Limb (tissue), 2 donors: ENCODE data around the gene NAA80.

Experiments
- DNase-seq, 2 donors: peaks; one replicate each; pipeline ENCODE4 v3.0.0-alpha.2; 2016; ENCODE audit errors: extremely low spot score in 2 of 2

Gene NAA80

GRCh38 chr3:50330330-50330729 is 31.1 kb upstream of the NAA80 start:
- DNase-seq, result no peak

- peak; percentile 95 to 96 for DNase-seq
Observed at GRCh38 chr3:50327943-50328691, 28.9 kb upstream of the NAA80 start, which contains the start of gene TUSC2. Gene TUSC2 (minus strand): TSS chr3:50328223. CDS start chr3:50328099, 124 bp downstream.

- DNase-seq, result no peak
Observed at GRCh38 chr3:50327129-50327528, 27.9 kb upstream of the NAA80 start.

GRCh38 chr3:50326182-50326541 is 27.0 kb upstream of the NAA80 start:
- no peak for DNase-seq

- DNase-seq, result no peak
Observed at GRCh38 chr3:50325497-50326181, 26.4 kb upstream of the NAA80 start.

GRCh38 chr3:50325113-50325480 is 25.9 kb upstream of the NAA80 start:
- no peak for DNase-seq

GRCh38 chr3:50324351-50325112 is 25.3 kb upstream of the NAA80 start:
- peak in 1 of 2 donors; percentile 81 for DNase-seq

GRCh38 chr3:50323614-50324199 is 24.5 kb upstream of the NAA80 start:
- DNase-seq, result no peak

- no peak for DNase-seq
Observed at GRCh38 chr3:50323092-50323600, 23.9 kb upstream of the NAA80 start.

- DNase-seq, result no peak
Observed at GRCh38 chr3:50322386-50323091, 23.3 kb upstream of the NAA80 start, which contains the start of gene HYAL2. Gene HYAL2 (minus strand): TSS chr3:50322745. CDS start chr3:50320489, 2,256 bp downstream.

- no peak for DNase-seq
Observed at GRCh38 chr3:50322115-50322385, 22.8 kb upstream of the NAA80 start.

- peak; percentile 92 to 94 for DNase-seq
Observed at GRCh38 chr3:50321336-50322114, 22.3 kb upstream of the NAA80 start.

GRCh38 chr3:50320853-50321335 is 21.7 kb upstream of the NAA80 start:
- DNase-seq, result peak; percentile 75 to 92

- no peak for DNase-seq
Observed at GRCh38 chr3:50319894-50320625, 20.9 kb upstream of the NAA80 start.

- DNase-seq, result no peak
Observed at GRCh38 chr3:50319181-50319893, 20.1 kb upstream of the NAA80 start.

- no peak for DNase-seq
Observed at GRCh38 chr3:50318615-50319014, 19.4 kb upstream of the NAA80 start.

- DNase-seq, result no peak
Observed at GRCh38 chr3:50318163-50318562, 19.0 kb upstream of the NAA80 start.

- DNase-seq, result no peak
Observed at GRCh38 chr3:50317300-50317699, 18.1 kb upstream of the NAA80 start.
